ENCODE data around the gene PELI2. TPM values are rescaled to one million over a fixed set of nuclear protein-coding genes. Genes with fewer than 3 reads are reported as not detected.

PELI2 gene
- total and polyA plus RNA-seq, 2 of the 4 experiments (the other 2 are of a cell fraction) = 6.0 to 36.7 TPM

- DNase-seq (no peak), ATAC-seq (ENCODE audit: low read depth) (no peak)
- Histone ChIP-seq H2AFZ (replicated peaks; ENCODE audit: low read length, poor library complexity) (no peak overlapping the region), H3K9ac (ENCODE audit: low read depth, low read length) (no peak overlapping the region), H2BK15ac (ENCODE audit: low read depth, low read length) (no peak overlapping the region), H3K4ac (ENCODE audit: low read depth, low read length) (no peak overlapping the region), H2AK5ac (ENCODE audit: low read depth, low read length) (no peak overlapping the region), H3K4me1 (ENCODE audit: control insufficient read depth, insufficient read depth, low read length) (peaks cover 22% of the 10 kb centered on the region), H3K4me2 (ENCODE audit: low read depth, low read length) (no peak overlapping the region), H2AK9ac (replicated peaks; ENCODE audit: low read depth, low read length, poor library complexity) (no peak overlapping the region), H2BK5ac (ENCODE audit: low read depth, low read length, poor library complexity, severe bottlenecking) (no peak overlapping the region), H3K27ac (ENCODE audit: insufficient read depth, low read length) (no peak overlapping the region), H2BK120ac (ENCODE audit: low read depth, low read length) (no peak overlapping the region), H3K18ac (ENCODE audit: low read depth, low read length) (no peak overlapping the region), H3K79me1 (ENCODE audit: low read depth in 1 of 2, low read length in 2 of 2) (peaks cover 15 to 58% of the 10 kb centered on the region in 2 experiments), H3K14ac (replicated peaks; ENCODE audit: low read depth, low read length) (no peak overlapping the region), H3K9me1 (ENCODE audit: insufficient read depth, low read length) (peaks cover 24% of the 10 kb centered on the region), H3K9me3 (ENCODE audit: control insufficient read depth, insufficient read depth, low read length) (no peaks in the 10 kb centered on the region), H3K23ac (ENCODE audit: low read depth, low read length) (no peak overlapping the region), H4K20me1 (ENCODE audit: insufficient read depth, low read length) (no peaks in the 10 kb centered on the region; the same call in 1 of the 2 replicates), H4K5ac (ENCODE audit: low read depth, low read length) (no peak overlapping the region), H3K36me3 (ENCODE audit: control insufficient read depth, insufficient read depth, low read length) (no peaks in the 10 kb centered on the region), H4K91ac (ENCODE audit: insufficient read depth, low read depth, low read length) (no peak overlapping the region), H3K56ac (ENCODE audit: extremely low read depth, insufficient read depth, low read length) (no peak overlapping the region), H3K4me3 (ENCODE audit: insufficient read depth, low read depth, low read length) (no peak overlapping the region), H4K8ac (ENCODE audit: low read depth in 2 of 2, low read length in 2 of 2) (no peak overlapping the region), H2BK20ac (ENCODE audit: low read depth, low read length) (no peak overlapping the region; the same call in 1 of the 2 replicates), H3K27me3 (ENCODE audit: control insufficient read depth, insufficient read depth, low read length) (no peaks in the 10 kb centered on the region)
- TF ChIP-seq USF2 (IDR thresholded peaks at IDR 0.05; ENCODE audit: low read depth, low read length) = no peak
- TF ChIP-seq SMC3 (IDR thresholded peaks at IDR 0.05; ENCODE audit: low read depth, low read length) = no peak
- POLR2A ChIA-PET (ENCODE audit: unreplicated experiment) = interaction anchor here (0.6 kb wide), 1 partner anchor 138 kb away, joined by 3 read pairs; no protein-coding TSS in a partner anchor
- no TSS peak for BruUV-seq (replicated peaks)
- dilution Hi-C loops (cut with HindIII; ENCODE audit: low sequenced_read_pairs, unreplicated experiment) (no loop called here), intact Hi-C loops (cut with micrococcal nuclease) (no loop called here), in situ Hi-C loops (cut with MboI; ENCODE audit: low sequenced_read_pairs) (no loop called here)
- CTCF ChIA-PET = interaction anchor here (0.6 to 0.8 kb wide), 2 partner anchors 13 to 643 kb away, joined by 3 to 4 read pairs; no protein-coding TSS in a partner anchor
- WGBS, 2 experiments (ENCODE audit: extremely low coverage in 2 of 2, insufficient read length in 1 of 2) = no CpG with 5 or more reads among the region's 7 CpGs
Measured at GRCh38 chr14:56221382-56222128, 103.3 kb downstream of the PELI2 start.
